GM19025 (cell line): ENCODE measurements around the gene IL11RA.

Experiments
- ATAC-seq: cut with Tn5 transposase; IDR thresholded peaks from one replicate; pipeline ENCODE4 v1.9.1; 2021; ENCODE audit warnings: mild to moderate bottlenecking, low read depth, moderate library complexity; ENCODE audit not compliant: unreplicated experiment

The IL11RA gene

GRCh38 chr9:34651876-34652601 lies at the start of gene IL11RA:
Gene IL11RA (plus strand): TSS chr9:34652185. CDS start chr9:34655218, 3,033 bp downstream.
- no peak for ATAC-seq

DNA sequence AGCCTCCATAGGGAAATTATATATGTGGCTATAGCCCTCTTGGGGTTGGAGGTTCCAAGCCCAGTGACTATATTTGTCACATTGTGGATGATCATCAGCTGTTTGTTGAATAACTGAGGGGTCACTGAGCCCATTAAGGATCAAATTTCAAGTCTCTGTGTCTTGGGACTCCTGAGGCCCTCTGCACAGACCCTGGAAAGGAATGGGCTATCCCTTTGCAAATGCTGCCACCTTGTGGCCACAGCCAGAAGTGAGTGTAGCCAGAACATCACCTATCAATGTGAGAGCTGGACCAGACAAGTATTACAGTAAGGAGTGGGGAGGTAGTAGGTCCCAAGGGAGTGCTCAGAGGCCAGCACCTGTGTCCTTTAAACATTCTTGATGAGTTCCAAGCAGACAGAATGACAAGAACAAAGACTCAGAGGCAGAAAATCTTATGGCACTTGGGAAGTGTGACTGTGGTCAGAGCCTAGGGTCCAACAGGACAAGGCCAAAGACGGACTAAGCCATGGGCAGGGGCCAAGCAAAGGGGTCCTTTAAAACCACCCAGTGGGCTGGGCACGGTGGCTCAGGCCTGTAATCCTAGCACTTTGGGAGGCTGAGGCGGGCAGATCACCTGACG lies 48.3 kb upstream of the IL11RA start:
- ATAC-seq, result peak; percentile 61

GRCh38 chr9:34606190-34606589 lies 45.8 kb upstream of the IL11RA start:
- ATAC-seq, result no peak

GRCh38 chr9:34606905-34607304 lies 45.1 kb upstream of the IL11RA start:
- ATAC-seq, result no peak

- no peak for ATAC-seq
These were observed 44.7 kb upstream of the IL11RA start for GRCh38 chr9:34607331-34607730.

DNA sequence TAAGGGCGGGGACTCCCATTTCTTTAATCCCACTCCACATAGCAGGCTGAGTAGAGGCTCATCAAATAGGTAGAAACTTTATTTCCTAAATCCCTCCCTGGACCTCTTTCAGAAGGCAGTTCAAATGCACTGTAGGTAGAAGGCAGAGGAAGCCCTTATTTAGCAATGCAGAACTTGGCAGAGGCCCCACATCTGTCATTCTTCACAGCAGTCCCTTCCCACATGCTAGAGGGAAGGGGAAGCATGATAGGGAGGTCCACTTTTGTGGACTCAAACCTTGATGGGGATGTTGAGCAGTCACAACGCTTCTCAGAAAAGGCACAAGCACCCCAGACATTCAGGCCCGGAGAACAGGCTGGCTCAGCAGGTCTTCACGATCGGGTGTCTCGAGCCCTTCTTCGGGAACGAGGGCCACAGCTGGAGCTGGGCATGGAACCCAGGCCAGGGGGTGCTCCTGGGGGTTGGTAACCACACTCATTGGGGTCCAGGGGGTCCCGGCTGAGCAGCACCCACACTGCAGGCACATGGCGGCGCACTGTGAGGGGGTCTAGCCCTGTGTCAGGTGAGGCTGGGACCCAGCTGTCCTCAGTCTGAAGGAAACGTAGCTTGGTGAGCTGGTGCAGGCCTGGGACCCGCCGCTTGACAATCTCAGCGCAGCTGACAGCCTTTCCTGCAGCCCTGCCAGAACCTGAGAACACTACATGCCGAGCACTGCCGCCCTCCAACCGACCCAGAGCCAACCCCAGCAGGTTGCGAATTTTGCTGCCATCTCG lies 41.4 kb upstream of the IL11RA start:
- no peak for ATAC-seq

DNA sequence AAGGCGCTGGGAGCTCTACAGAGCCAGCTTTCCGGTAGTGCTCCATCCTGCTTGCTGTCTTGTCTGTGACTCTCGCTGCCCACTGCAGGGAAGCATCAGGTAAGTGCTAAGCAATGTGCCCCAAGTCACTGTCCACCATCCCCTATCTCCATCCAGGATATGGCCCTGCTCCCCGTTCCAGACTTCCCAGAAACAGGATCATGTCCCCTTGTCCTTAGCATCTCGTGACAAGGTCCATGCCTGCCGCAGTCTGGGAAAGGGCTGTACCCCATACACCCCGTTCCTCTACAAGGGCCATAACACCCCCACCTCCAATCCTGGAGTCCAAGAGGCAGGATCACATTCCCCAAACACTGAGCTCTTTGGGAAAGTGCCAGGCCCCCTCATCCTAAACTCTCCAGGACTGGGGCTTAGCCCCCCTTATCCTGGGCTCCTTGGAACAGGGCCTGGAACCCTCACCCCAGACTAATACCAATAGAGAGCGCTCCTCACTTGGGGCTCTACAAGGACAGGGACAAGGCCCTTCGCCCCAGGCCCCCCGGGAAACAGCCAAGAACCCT lies 40.7 kb upstream of the IL11RA start:
- no peak for ATAC-seq

DNA sequence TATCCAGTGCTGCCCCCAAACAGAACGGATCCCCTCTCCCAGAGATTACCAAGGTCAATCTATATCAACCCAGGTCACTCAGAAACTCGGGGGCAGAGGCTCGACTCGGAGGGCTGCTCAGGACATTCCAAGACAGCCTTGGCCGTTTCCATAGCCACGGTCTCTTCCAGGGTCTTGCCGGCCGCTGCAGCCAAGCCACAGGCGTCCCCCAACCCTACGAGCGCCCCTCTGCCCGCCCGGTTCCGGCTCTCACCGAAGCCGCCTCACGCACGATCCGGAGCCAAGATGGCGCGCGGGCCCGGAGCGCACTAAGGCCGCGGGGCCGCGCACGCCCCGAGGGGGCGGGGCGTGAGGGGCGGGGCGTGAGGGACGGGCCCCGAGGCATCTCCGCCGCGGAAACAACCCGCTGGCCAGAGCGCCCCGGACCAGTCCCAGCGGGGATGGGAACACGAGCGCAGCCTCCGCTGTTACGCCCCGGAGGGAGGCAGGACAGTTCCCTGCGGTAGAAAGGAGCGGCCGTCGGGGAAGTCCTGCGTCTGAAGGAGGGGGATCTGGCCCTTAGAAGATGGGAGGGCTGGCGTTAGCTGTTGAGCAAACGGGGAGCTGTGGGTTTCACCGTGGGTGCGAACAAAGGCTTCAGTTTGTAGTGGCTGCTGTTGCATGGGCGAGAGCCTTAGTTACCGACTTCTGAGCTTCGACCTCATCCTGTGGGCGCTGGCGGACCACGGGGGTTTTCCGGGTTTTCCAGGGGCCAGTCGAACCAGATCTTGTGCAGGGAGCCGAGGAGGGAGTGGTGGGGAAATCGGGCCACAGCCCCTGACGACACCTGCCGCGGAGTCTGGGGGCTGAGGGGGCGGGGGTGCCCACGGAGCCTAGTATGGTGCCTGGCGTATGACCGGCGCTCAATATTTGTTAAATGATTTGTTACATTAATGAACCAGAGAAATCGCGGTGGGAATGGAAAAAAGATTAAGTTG lies 39.9 kb upstream of the IL11RA start, which contains the start of gene RPP25L:
Gene RPP25L (minus strand): TSS at position 287 of the 977 bp plus-strand sequence. CDS start 801 bp downstream, outside the sequence.
- peak; percentile 92 for ATAC-seq

DNA sequence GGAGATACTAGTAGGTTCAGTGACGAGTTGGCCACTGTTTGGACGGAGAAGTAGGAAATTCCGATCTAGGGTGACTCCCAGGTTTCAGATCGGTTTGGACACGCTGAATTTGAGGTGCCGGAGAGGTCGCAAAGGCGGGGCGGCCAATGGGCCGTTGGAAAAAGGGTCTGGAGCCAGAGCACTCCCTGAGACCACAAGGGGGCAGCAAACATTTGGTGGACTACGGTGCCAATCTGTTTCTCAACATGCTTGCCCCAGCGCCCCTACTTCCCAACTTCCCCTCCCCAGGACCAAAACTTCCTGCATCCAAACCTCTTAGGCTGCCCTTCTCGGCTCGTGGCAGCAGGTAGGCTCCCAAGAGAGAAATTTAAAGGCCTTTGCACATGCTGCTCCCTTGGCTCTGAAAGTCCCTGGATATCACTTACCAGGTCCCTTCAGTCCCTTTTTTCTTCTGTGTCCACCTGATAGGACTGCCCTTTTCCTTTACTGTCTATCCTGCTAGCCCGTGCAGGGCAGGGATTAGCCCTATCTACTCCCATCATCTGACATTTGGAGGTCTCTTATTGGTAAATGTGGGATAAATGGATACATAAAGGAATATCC lies 39.1 kb upstream of the IL11RA start:
- ATAC-seq, result no peak

- ATAC-seq, result no peak
These were observed 36.9 kb upstream of the IL11RA start for GRCh38 chr9:34615132-34615531.

- peak; percentile 98 for ATAC-seq
These were observed 31.7 kb upstream of the IL11RA start, which contains the start of gene DCTN3 for GRCh38 chr9:34620061-34620994. Gene DCTN3 (minus strand): TSS chr9:34620495. CDS start chr9:34620464, 31 bp downstream.

DNA sequence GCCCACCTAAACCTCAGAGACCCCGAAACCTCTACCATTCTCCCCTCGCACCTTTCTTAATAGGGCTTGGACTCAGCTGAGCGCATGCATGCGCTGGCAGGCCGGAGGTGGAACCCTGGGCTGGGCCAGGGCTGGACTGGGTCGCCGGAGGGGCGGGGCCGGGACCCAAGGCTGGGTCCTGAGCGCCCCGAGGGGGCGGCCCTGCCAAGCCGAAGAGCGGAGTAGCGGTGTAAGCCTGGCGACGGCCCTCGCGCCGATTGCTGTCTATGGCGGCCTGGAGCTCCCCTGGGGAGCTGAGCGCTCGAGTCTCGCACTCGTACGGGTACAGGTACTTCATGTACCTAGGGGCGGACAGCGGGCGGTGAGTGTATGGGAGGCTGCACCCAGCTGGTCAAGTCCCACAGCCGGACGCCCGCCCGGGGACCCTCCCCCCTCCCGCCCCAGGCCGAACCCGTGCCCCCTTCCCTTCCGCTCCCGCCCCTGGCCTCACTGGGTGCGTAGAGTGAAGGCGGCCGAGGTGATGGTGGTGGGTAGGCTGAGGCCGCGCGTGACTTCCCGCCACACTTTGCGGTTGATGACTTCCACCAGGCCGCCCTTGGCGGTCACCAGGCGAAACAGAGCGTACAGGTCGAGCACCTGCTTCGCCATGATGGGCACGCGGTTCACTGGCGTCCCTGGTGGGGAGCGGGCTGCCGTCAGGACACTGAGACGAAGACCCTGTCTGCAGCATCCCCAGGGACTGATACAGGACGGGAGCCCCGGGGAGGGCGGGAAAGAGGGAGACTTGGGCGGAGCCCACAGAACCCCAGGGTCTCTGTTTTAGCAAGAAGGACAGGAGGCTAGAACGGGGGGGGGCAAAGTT lies 28.4 kb upstream of the IL11RA start:
- ATAC-seq, result no peak

- no peak for ATAC-seq
These were observed 27.4 kb upstream of the IL11RA start for GRCh38 chr9:34624475-34625185.

- ATAC-seq, result no peak
These were observed 26.8 kb upstream of the IL11RA start for GRCh38 chr9:34625186-34625486.

DNA sequence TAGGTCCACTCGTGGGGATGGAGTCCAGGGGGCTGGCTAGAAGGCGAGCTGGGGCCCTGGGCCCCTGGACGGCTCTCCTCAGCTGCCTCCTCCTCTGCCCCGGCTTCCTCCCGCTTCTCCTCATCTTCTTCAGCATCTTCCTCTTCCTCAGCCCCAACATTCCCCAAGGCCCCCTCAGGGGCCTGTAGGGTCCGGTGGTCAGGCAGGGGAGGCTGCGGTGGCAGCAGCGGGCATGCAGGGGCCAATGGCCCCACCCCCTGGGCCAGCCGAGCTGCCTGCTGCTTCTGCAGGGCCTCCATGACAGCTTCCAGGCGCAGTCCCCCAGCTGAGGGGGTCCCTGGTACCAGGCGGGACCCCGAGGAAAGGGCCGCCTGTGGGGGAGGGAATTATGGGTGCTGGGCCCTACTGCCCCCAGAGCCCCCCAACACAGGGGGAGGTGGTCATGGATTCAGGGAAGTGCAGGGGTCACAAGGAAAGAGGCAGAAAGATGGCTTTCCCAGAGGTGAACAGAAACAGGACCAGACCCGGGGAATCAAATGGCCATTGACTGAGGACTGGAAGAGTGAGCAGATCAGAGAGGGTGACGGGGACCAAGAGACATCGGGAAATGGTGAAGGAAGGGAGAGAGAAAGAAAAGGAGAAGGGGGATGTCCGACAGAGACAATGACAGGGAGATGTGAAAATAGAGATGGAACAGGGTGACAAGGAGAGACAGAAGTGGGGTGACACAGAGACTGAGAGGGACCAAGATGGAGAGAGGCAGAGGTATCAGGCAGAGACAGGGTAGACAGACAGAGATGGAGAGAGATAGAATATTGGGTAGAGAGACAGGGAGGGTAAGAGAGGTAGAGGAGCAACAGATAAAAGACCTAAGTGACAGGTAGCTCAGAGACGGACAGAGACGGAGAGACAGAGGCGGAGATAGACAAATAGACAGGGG lies 24.0 kb upstream of the IL11RA start:
- no peak for ATAC-seq
